Stimulated activated CD4-positive, alpha-beta T cell treated with anti-CD3 and anti-CD28 coated beads, Interleukin-12 subunit alpha, Interleukin-12 subunit beta, amount 100 ng/mL, for 4 hours (primary cell): ENCODE measurements around the gene BOD1L1.

Experiments used
- DNase-seq: peaks from one replicate; pipeline ENCODE4 v3.0.0-alpha.2; 2020

BOD1L1 gene

DNA sequence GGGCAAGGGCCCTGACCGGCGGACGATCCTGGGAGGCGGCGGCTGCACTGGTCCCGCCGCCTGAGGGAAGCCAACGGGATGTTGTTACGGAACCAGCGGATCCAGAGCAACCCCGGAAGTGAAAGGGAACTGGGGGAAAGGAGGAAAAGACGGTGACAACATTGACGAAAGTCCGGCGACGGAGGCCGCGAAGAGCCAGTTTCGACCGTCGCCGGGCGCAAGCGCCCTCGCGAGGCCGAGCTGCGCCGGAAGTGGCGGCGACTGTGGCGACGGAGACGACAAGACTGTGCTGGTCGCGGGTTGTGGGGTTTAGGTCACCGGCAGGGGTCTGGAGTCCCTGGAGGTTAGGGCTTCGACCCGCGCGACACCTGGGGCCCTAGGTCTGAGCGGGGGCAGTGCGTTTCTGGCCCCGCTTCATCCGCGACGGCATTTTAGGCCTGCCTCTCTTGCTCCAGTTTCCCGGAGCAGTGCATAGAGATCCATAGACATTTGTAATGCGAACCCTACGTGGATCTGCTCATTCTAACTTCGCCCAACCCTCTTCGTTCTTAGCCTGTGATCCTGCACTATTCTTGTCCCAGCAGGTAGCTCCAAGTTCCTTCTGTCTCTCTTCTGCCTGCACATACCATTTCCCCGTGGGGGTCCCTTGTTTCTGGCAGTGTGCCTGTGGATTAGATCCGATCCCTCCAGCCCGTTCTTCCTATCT lies at the start of gene BOD1L1:
Gene BOD1L1 (minus strand): TSS at position 120 of the 706 bp plus-strand sequence. CDS start 138 bp downstream, outside the sequence.
- DNase-seq = peak; percentile 75

DNA sequence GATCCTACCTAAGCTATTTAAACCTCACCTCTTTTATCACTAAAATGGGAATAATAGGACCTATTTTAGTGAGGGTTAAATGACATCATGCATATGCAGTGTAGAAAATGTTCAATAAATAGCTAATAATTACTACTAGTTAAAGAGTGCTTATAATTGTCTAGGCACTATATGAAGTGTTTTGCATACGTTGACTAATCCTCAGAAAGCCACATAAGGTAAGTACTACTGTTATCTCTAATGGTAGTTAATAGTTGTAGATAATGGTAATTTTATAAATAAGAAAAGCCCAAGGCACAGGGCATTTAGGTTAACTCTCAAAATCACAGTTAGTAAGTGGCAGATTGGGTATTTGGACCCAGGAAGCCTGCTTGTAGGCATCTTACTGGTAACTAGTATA lies 47.4 kb upstream of the BOD1L1 start:
- no peak for DNase-seq

DNA sequence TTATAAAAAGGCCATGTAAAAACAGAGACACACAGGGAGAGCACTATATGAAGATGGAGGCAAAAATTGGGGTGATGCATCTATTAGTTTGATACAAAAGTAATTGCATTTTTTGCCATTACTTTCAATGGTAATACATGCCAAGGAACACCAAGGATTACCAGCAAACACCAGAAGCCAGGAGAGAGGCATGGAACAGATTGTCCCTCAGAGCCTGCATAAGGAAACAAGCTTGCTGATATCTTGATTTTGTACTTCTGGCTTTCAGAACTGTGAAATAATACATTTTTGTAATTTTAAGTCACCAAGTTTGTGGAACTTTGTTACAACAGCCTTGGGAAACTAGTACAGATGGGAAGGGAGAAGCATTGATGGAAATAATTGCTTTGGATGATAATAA lies 45.6 kb upstream of the BOD1L1 start:
- DNase-seq = no peak

DNA sequence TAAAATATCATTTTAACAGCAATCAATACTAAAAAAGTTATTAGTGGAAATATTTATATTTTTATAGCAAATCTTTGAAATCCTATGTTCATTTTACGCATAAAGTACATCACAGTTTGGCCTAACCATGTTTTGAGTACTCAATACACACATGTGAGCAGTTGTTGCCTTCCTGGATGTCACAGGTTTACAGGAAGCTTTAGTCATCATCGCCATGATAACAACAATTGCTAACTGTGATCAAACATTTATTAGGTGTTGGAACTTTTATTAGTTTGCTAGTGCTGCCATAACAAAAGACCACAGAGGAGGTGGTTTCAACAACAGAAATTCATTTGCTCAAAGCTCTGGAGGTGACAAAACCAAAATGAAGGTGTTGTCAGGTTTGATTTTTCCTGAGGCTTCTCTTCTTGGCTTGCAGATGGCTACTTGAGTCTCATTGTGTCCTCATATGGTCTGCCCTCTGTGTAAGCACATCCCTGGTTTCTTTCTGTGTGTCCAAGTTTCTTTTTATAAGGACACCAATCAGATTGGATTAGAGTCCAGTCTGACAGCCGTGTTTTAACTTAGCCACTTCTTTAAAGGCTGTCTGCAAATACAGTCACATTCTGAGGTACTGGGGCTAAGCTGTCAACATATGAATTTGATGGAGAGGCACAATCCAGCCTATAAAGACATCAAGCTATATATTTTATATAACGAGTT lies 43.1 kb upstream of the BOD1L1 start:
- DNase-seq = no peak

DNA sequence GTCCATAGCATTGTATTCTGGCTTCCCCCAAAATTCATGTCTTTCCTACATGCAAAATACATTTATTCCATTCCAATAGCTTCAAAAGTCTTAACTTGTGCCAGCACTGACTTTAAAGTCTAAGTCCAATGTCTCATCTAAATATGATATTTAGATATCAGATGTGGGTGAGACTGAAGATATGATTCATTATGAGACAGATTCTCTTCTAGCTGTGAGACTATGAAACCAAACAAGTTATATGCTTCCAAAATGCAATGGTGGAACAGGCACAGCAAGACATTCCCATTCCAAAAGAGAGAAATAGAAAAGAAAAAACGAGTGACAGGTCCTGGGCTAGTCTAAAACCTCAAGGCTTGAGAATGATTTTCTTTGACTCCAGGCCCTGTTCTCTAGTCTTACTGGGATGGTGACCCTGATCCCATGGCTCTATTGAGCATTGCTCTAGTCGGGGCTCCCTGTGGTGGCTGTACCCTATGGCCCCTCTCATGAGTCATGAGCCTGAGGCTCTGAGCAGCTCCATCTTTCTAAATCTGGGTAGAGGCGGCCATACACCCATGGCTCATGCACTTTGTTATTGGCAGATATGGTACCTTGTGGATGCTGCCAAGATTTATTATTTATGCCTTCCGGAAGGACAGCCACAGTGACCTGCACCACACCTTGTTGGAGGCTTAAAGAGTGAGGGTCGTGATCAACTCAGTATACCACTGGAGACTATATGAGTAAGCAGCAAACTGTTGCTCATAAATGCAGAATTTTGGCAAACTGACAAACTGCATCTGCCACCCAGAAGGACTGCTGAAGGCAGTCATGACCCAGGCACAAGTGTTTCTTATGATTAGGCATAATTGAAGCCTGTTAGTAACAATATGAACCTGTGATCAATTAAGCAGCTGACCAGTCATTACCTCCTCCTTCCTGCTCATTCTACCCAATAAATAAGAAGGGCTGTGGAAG lies 38.5 kb upstream of the BOD1L1 start:
- no peak for DNase-seq

DNA sequence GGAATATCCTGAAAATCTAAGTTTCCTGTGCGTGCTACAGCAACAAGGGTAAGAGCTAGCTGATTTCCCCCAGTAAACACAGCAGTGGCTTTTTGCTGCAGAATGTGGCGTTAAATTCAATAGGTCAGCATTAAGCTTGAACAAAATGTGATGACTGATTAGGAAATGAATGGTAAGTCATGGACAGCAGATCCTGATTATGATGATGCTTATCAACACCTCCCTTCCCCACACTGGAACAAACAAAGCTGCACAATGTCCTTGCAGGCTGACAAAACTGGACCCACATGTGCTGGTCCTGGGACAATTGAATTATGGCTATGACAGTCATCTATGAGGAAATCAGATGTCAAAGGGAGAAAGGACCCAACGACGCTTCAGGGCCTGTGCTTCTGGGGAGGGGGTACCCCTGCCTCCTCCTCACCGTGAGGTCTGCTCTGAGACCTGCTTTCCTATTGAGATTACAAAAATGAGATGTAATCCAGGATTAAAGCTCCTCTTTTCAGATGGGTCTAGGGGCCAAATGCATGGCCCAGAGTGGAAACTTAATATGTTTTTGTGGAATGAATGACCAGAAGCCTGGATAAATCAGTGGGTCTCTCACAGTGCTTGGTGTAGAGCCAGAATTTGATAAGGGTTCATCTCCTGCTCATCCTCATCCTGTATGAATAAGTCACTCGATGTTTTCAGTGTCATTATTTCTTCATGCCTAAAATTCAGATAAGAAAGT lies 32.0 kb upstream of the BOD1L1 start:
- DNase-seq = no peak

DNA sequence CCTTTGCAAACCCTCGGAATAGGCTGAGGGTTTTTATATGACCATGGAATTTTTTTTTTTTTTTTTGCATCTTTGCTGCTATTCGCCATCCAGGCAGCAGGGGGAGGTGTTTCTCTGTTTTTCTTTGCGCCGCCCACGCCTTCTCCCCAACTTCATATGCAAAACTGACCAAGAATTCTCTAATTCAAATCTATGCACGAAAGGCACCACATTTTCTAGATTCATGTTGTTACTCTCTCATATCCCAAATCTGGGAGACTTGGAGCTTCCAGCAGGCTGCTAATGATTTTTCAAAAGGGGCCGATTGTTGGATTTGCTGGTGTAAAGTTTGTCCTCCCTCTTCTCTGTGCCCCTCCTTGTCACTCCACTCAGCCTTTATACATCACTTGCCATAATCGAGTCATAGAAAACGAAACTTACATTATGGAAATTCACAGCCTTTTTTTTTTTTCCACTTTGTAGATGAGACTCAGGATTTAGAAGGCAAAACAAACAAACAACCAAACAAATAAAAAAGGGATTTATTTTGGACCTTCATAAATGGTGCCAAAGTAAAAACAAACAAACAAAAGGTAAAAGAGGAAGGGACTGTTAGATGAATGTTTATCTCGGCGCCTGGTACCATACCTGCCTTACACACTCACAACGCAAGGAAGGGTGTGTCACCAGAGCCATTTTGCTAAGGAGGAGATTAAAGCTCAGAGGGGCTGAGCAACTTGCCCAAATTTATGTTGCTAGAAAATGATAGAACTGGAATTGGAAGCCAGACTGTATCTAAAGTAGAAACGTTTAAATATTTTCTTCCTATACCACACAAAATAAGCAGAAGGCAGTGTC lies 29.3 kb upstream of the BOD1L1 start:
- DNase-seq = peak; percentile 75

DNA sequence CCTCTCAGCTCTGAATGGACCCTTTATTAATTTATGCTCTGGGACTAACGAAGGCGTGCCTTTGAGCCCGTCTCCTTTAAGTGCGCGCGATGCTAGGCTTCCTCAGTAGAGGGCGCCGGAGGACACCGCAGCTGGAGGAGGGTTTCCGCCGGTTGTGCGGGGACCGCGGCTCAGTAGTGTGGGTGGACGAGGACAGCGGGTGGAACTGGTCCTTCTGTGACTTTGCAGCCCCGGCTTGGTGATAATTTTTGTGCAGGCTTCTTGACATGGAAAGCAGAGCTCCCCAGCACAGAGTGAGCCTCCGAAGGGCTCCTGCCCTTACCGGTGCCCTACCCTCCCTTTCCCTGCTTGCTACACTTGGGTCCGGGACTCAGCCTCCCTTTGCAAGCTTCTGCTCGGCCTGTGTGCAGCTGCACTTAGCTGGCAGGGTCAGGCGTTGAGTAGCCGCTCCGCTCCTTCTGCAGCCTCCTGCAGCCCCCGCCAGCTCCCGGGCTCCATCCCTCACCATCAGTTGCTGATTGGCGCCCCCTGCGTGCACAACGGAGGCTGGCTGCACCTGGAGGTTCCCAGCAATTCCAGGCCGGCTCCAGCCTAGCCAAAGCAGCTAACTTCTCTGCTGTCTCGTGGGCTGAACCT lies 26.8 kb upstream of the BOD1L1 start:
- DNase-seq = peak; percentile 78

DNA sequence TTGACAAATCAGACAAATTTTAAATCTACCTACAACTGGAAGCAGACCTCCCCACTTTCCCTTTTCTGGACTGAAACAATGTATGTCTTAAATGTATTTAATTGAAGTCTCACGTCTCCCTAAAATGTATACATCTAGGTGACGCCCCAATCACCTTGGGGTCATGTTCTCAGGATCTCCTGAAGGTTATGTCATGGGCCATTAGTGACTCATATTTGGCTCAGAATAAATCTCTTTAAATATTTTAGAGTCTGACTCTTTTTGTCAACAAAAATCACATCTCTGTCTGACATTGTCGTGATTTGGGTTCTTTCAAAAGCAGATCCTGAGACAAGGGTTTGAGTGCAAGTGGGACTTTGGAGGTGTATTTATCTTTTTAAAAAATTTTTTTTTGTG lies 26.2 kb upstream of the BOD1L1 start:
- DNase-seq = no peak

DNA sequence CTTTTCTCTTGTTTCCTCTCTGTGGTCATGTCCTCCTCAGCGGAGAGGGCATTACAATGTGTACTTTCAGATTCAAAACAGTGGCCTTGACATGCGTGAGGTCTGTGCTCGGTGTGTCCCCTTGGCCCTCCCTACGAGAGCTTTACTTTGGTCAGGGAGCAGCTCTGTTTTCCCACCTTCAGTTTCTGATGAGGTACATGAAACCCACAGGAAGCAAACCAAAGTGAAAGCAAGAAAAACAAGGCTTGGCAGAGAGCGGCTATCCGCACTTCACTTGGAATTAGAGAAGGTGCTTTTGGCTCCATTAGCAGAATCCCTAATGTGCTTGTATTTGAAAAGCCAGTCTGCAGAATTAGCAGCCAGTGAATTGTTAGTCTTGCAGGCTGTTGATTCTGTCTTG lies 19.5 kb upstream of the BOD1L1 start:
- DNase-seq = no peak

DNA sequence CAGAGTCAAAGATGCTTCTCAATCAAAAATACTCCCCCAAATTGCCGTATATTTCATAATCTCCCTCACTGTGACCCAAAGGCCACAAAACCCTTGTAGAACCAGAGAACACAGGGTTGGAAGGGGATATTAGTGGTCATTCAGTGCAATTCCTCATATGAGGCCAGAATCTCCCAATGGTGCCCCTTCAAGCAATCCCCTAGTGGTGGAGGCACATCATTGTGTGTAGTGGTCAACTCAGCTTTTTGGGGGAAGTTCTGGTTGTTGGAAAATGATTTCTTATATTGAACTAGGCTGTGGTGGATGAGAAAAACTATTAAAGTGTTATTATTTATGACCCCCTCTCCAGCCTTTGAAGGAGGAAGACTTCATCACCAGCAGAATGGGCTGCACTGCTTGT lies 17.6 kb upstream of the BOD1L1 start:
- DNase-seq = no peak

DNA sequence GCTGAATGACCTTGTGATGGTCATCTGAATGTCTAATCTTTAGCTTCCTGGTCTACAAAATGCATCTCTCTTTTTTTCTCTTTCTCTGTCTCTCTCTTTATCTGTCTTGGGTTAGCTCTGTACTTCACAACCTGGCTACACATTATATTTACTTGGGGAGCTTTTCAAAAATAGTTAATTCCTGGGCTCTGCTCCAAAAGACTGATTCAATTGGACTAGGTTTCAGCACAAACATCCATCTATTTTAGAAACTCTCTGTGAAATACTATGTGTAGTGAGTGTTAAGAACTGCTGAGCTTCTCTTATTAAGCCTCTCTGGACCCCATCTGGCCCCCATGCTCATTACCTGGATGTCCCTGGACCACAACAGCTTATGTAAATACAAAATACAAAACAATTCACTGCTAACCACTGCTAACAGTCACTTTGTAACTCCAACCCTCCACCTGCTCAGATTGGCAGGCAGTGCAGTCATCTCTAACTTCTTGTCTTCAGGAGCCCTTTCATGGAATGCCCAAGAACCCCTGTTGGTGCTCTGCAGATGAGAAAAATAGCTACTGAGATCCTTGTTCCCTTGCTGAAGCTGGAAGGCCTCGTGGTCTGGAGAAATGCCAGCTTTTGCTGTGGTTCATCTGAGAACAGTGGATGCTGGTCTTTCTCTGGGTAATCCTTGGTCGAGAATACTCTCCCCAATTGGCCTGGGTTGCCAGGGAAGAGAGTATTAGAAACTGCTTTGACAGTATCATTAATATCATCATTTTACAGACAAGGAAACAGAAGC lies 14.8 kb upstream of the BOD1L1 start:
- no peak for DNase-seq

DNA sequence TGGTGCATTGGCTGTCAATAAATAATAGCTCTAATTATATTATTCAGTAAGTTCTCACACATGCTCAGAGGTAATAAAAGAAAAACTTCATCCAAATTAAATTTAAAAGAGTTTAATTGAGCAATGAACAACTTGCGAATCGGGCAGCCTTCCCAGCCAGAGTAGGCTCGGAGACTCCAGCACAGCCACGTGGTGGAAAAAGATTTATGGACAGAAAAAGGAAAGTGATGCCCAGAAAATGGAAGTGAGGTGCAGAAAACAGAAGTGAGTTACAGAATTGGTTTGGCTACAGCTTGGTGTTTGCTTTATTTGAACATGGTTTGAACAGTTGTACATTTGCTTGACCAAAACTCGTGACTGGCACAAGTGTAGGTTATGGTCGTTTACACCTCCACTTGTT lies 13.6 kb upstream of the BOD1L1 start:
- DNase-seq = no peak

DNA sequence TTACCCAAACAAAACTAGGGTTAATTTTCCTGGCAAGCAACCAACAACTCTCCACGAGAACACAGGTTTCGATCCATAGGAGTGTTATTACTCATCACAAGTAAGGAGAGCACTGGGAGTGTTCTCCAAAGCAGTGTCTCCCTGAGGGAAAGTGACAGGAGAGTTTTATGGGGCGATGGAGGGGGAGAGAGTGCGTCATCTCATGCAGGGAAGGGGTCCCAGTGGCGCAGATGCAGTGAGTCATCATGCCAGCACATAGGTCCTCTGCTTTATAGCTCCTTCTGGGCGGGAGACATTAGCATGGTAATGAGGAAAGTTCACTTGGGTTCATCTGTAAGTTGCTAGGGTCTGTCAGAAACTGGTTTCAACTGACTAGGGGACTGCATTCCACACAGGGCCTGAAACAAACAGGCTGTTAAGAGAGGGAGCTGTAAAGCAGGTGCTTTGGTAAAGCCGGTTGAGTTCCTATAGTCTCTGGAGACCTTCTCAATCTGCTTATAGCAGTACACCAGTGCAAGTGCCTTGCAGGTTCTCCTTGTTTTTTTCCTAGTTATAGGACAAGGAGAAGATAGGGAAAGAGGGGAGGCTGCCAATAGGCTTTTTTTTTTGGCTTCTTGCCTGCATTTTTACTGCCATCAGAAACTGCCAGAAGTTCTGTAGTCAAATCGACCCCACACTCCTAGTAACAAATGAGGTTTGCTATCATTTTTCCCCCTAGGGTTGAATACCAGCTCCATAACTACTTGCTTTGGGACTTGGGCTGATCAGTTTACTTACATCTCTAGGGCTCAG lies 12.8 kb upstream of the BOD1L1 start:
- no peak for DNase-seq

DNA sequence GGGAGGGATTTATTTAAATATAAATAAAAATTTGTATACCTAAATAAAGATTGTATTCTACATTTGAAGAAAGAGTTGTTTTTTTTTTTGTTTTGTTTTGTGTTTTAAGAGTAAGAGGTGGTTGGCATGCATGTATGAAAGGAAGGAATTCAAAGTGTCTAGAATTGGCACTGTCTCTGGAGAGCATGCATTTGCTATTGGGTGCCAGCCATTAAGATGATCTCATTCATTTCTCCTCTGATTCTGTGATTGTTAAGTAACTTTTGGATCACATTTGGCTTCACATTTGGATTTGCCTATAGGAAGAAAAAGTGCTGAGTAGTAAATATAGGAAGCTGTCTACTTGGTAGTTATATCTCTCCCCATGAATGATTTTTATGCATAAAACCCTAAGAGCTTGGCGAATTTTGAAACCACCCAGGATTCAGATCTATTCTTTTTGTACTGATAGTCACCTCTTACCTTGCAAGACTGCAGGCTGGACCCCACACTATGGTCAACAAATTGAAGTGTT lies 7.8 kb upstream of the BOD1L1 start:
- DNase-seq = no peak

DNA sequence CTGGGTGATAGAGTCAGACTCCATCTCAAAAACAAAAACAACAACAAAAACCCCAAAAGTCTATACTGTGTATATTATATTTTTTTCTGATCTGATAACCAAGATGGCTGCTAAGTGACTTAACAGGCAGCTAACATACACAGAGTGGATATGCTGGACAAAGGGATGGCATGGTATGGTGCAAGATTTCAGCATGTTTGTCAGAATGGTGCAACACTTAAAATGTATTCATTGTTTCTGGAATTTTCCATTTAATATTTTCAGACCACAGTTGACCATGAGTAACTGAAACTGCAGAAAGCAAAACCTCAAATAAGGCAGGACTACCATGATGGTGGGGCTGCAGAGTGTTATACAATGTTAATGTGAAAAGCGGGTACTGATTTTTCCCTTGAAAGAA lies 6.1 kb upstream of the BOD1L1 start:
- DNase-seq = no peak

DNA sequence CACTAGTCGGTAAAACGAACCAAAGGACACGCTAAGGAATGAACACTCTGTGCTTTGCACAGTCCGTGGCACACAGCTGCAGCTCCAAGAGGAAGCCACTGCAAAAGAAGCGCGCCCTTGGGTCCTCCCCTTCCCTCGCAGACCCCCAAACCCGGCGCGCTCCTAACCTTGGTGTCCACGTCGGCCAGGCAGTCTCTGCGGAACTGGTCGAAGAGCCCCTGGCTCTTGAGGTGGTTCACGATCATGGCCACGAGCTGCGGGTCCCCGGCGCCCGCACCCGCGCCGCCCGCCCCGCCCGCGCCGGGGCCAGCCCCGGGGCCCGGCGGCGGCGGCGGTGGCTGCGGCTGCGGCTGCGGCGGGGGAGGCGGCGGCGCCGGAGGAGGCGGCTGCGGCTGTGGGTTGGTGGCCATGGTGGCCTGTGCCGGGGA lies 333 bp downstream of the BOD1L1 start:
- DNase-seq = no peak

DNA sequence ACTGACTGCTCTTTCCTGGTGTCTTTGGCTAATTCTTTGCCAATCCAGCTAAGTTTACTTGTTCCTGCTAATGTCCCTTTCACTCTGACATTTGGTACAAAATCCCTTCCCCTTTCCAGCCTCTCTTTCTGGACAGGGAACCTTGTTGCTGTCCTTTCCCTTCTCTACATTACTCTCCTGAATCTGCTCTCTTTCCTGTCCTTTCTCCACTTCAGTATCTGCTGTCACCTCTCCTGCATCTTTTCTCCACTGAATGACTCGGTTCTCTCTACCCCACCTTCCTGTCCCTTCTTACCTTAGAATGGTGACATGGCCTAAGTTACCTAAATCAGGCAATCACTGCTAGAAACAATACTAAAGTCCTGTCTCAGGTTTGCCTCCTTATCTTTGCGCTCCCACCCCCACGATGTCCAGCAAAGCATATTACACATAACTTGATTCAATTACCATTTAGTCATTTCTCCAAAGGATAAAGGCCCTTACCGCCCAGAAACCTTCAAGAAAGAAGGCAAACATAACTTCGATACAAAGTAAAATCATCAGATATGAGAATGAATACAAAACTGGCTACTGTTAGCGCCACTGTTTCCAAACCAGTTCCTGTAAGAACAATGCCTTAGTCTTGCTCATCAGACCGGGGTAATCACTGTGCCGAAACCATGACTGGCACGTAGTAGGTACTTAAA lies 890 bp downstream of the BOD1L1 start:
- DNase-seq = no peak
